Coronary artery (tissue), 2 donors: ENCODE results near the gene ZNF579.

Experiments used
- DNase-seq: peaks from one replicate; pipeline ENCODE4 v3.0.0-alpha.2; 2017; ENCODE audit warnings: low spot score
- H3K27ac ChIP-seq, 2 donors: fragments of 200-600 bp; sonication (generic); one replicate each; pipeline ENCODE4 v1.5.1; 2016 to 2019
- H3K4me3 ChIP-seq: fragments of 200-600 bp; sonication (generic); 2 replicates; pipeline ENCODE4 v1.5.1; 2016; ENCODE audit warnings: mild to moderate bottlenecking, moderate library complexity
- TF ChIP-seq, protein P1 (sequence below): fragments of 200-600 bp; sonication (generic); IDR thresholded peaks from one replicate; pipeline ENCODE4 v1.5.1; 2019; ENCODE audit warnings: antibody characterized with exemption

Gene ZNF579

DNA sequence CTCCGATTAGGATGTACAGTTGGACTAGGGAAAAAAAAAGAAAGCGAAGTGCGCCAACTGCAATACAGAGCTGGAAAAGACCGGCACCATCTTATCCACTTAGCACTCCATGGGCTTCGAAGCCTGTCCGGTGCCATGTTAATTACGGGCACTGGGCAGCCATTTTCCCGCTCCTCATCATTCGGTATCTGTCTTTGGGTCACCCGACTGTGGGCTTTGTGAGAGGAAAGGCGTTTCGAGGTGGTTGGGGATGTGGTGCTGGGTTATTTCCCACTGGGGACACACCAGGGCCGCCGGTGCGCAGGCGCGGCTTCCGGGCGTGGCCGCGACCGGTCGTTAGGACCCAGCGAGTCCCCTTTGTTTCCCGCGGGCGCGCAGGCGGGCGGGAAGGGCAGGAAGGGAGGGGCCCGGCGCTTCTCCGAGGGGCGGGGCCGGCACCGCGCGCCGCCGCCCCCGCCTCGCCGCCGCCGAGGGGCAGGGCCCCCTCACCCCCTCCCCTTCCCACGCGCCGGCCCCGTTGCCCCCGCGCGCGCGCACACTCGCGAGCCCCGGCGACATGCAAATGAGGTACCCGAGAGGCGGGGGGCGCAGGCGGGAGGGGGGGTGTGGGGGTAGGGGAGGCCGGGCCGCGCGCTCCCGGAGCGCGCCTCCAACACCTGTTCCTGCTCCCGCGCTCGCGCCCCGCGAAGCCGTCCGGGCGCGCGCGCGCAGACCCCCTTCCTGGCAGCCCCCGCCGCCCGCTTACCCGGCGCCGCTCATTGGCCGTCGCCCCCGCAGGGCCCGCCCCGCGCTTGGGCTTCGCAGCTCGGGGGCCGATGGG lies 19.4 kb upstream of the ZNF579 start, which contains the start of gene ZNF524:
TSS of gene ZNF524 (plus strand) at position 447 of the 820 bp plus-strand sequence. CDS start 1,825 bp downstream, outside the sequence.
- peak within 1 kb of the TSS; percentile 96 for H3K4me3 ChIP-seq
- TF ChIP-seq, protein P1, sequence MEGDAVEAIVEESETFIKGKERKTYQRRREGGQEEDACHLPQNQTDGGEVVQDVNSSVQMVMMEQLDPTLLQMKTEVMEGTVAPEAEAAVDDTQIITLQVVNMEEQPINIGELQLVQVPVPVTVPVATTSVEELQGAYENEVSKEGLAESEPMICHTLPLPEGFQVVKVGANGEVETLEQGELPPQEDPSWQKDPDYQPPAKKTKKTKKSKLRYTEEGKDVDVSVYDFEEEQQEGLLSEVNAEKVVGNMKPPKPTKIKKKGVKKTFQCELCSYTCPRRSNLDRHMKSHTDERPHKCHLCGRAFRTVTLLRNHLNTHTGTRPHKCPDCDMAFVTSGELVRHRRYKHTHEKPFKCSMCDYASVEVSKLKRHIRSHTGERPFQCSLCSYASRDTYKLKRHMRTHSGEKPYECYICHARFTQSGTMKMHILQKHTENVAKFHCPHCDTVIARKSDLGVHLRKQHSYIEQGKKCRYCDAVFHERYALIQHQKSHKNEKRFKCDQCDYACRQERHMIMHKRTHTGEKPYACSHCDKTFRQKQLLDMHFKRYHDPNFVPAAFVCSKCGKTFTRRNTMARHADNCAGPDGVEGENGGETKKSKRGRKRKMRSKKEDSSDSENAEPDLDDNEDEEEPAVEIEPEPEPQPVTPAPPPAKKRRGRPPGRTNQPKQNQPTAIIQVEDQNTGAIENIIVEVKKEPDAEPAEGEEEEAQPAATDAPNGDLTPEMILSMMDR, result no peak
- DNase-seq, result peak; percentile 92
- peak within 1 kb of the TSS; percentile 96 for H3K27ac ChIP-seq

GRCh38 chr19:55599468-55599841 lies 18.8 kb upstream of the ZNF579 start, which contains the start of gene FIZ1:
FIZ1 (minus strand) TSS chr19:55599517; CDS start chr19:55597865, 1,652 bp downstream.
- peak; percentile 100 for DNase-seq
- peak within 1 kb of the TSS; percentile 96 for H3K4me3 ChIP-seq
- peak within 1 kb of the TSS; percentile 96 for H3K27ac ChIP-seq
- TF ChIP-seq, protein P1, result no peak

GRCh38 chr19:55598719-55599467 lies 18.2 kb upstream of the ZNF579 start:
- Histone ChIP-seq H3K4me3 (peak overlapping the region; percentile 96), H3K27ac (peak overlapping the region; percentile 96)
- peak; percentile 97 for DNase-seq
- TF ChIP-seq, protein P1, result no peak

DNA sequence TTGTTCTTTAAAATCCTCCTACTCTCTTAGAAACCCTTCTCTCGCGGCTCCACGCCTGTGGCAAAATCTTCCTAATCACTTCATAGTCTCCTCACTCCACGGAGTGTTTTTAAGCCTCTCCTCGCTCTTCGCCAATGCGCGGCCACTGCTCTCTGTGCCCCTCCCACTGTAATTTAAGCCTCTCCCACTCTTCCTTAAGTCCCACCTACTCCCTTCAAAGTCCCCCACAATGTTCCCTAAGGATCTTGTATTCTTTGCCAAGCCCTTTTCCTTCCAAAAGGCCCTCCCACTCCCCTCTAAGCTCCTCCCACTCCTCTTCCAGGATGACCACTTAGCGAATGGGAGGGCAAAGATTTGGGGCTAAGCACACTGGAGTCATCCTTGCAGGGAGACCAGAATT lies 17.4 kb upstream of the ZNF579 start:
- no peak for DNase-seq
- TF ChIP-seq, protein P1, result no peak
- H3K27ac ChIP-seq, result no peak overlapping the region
- H3K4me3 ChIP-seq, result no peak overlapping the region

DNA sequence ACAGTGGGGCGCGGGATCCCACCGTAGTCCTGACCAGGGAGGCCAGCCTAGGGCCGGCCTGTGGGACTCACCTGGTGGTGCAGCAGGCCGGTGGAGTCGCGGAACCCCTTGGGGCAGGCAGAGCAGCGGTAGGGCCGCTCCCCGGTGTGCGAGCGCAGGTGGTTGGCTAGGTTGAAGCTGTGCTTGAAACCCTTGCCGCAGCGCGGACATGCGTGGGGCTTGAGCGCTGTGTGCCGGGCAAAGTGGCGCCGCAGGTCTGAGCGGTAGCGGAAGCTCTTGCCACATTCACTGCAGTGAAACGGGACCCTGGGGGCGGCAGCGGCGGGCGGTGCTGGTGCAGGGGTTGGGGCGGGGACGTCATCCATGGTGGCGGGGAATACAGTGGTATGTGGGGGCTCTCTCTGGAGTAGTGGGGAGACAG lies 16.9 kb upstream of the ZNF579 start:
- DNase-seq, result no peak
- Histone ChIP-seq H3K27ac (no peak overlapping the region), H3K4me3 (no peak overlapping the region)
- TF ChIP-seq, protein P1, result no peak

GRCh38 chr19:55596304-55596703 lies 15.7 kb upstream of the ZNF579 start:
- Histone ChIP-seq H3K4me3 (no peak overlapping the region), H3K27ac (no peak overlapping the region)
- TF ChIP-seq, protein P1, result no peak
- DNase-seq, result no peak
